ENCODE measurements around the gene TNFRSF1B. TPM values are rescaled to one million over a fixed set of nuclear protein-coding genes. Genes with fewer than 3 reads are reported as not detected.

Gene TNFRSF1B
- total RNA-seq, 3 donors from 2014 or later (not counting 1 experiment from before 2014, with no cell fraction given) = 152 to 173 (median 172) TPM

DNA sequence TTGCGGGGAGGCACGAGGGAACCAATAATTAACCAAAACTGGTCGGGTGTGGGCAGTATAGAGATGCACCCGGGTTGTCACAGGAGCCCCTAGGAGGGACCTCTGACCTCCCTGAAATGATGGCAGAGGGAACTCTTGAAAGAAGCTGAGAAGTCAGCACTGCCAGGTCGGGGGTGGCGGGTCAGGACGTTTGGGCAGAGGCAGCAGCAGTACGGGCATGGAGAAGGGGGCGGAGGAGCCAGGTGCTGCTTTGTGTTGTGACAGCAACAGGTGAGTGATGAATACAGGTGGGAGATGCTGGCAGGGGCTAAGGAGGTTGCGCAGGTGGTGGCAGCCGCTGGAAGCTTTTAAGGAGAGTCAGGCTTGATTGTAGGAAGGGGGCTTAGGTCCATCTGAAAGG, 11.7 kb downstream of the TNFRSF1B start:
- TF ChIP-seq, protein P1, sequence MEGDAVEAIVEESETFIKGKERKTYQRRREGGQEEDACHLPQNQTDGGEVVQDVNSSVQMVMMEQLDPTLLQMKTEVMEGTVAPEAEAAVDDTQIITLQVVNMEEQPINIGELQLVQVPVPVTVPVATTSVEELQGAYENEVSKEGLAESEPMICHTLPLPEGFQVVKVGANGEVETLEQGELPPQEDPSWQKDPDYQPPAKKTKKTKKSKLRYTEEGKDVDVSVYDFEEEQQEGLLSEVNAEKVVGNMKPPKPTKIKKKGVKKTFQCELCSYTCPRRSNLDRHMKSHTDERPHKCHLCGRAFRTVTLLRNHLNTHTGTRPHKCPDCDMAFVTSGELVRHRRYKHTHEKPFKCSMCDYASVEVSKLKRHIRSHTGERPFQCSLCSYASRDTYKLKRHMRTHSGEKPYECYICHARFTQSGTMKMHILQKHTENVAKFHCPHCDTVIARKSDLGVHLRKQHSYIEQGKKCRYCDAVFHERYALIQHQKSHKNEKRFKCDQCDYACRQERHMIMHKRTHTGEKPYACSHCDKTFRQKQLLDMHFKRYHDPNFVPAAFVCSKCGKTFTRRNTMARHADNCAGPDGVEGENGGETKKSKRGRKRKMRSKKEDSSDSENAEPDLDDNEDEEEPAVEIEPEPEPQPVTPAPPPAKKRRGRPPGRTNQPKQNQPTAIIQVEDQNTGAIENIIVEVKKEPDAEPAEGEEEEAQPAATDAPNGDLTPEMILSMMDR (IDR thresholded peaks at IDR 0.05) = no peak
- Histone ChIP-seq H3K27me3 (ENCODE audit: control insufficient read depth, insufficient read depth, low read length) (no peaks in the 10 kb centered on the region), H3K9me3 (ENCODE audit: control insufficient read depth, insufficient read depth, low read length) (no peaks in the 10 kb centered on the region), H3K36me3 (ENCODE audit: control insufficient read depth, insufficient read depth, low read length) (peaks cover 26% of the 10 kb centered on the region), H3K4me3 (ENCODE audit: low read length) (no peak overlapping the region), H3K4me1 (ENCODE audit: control insufficient read depth, insufficient read depth, low read length) (peaks cover 97% of the 10 kb centered on the region), H3K27ac (ENCODE audit: low read length) (peak overlapping the region; percentile 94)
- Mint-ChIP-seq H3K27ac (peak overlapping the region; percentile 99), H3K27me3 (ENCODE audit: low read depth in 2 of 2) (no peaks in the 10 kb centered on the region), H3K4me3 (peak overlapping the region; percentile 87), H3K9me3 (no peaks in the 10 kb centered on the region), H3K36me3 (no peaks in the 10 kb centered on the region), H3K4me1 (peaks cover 76 to 97% of the 10 kb centered on the region in 2 donors)
- DNase-seq = no peak
- 65% methylated on average over 11 of the region's 11 CpGs for whole genome bisulfite sequencing (ENCODE audit: insufficient coverage)
- intact Hi-C loops (cut with micrococcal nuclease) = loop anchor here (1.0 to 10.0 kb wide), 4 partner anchors 22 to 256 kb away; no protein-coding TSS in a partner anchor
- peak in 1 of 3 donors; percentile 0 for ATAC-seq

DNA sequence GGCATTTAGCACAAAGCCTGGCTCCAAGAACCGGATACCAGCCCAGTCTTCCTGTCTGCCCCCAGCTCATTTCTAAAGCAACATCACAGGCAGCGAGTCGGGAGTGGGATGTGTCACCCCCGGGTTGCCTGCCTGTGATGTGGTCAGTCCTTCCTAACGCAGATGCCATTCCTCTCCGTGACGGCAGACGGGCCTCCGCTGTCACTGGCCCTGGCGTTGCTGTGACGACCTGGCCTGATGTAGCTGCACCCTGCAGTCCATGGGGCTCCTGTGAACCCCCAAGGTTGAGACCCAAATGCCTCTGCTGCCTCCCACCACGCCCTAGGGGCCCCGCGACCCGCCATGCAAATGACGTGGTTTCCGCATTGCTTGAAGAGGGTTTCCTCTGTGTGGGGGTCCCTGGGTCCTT, 12.3 kb downstream of the TNFRSF1B start:
- H3K36me3 ChIP-seq (ENCODE audit: control insufficient read depth, insufficient read depth, low read length) = peaks cover 26% of the 10 kb centered on the region
- peak; percentile 49 to 55 (median 51) for ATAC-seq
- peak overlapping the region; percentile 87 for H3K4me3 Mint-ChIP-seq
- H3K27me3 ChIP-seq (ENCODE audit: control insufficient read depth, insufficient read depth, low read length) = no peaks in the 10 kb centered on the region
- TF ChIP-seq, protein P1 (IDR thresholded peaks at IDR 0.05) = no peak
- H3K27ac ChIP-seq (ENCODE audit: low read length) = peak overlapping the region; percentile 94
- H3K4me1 Mint-ChIP-seq = peaks cover 76 to 97% of the 10 kb centered on the region in 2 donors
- no peak overlapping the region for H3K4me3 ChIP-seq (ENCODE audit: low read length)
- 12% methylated on average over 17 of the region's 17 CpGs for WGBS (ENCODE audit: insufficient coverage)
- H3K9me3 ChIP-seq (ENCODE audit: control insufficient read depth, insufficient read depth, low read length) = no peaks in the 10 kb centered on the region
- H3K4me1 ChIP-seq (ENCODE audit: control insufficient read depth, insufficient read depth, low read length) = peaks cover 96% of the 10 kb centered on the region
- H3K36me3 Mint-ChIP-seq = no peaks in the 10 kb centered on the region
- peak overlapping the region; percentile 99 for H3K27ac Mint-ChIP-seq
- no peaks in the 10 kb centered on the region for H3K9me3 Mint-ChIP-seq
- peak; percentile 71 to 92 for DNase-seq
- intact Hi-C loops (cut with micrococcal nuclease) = loop anchor here (2.0 to 10.0 kb wide), 3 partner anchors 22 to 256 kb away; no protein-coding TSS in a partner anchor
- no peaks in the 10 kb centered on the region for H3K27me3 Mint-ChIP-seq (ENCODE audit: low read depth in 2 of 2)

DNA sequence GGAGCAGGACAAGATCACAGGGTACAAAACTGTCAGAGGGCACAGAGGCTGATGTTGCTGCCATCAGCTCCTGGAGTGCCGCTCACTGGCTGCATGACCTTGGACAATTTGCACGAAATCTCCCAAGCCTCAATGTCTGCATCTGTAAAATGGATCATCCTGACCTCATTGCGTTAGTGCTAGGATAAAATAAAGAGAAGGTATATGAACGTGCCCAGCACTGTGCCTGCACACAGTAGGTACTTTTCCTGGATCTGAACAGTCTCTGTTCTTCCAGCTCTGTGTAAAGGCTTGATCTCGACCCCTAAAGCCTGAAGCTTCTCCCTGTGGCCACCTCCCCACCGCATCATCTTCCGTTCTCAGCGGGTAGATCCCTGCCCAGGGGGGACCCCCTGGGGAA, 12.9 kb downstream of the TNFRSF1B start:
- peak overlapping the region; percentile 99 for H3K27ac Mint-ChIP-seq
- H3K4me1 Mint-ChIP-seq = peaks cover 73 to 98% of the 10 kb centered on the region in 2 donors
- DNase-seq (no peak), ATAC-seq (no peak)
- peak overlapping the region; percentile 94 for H3K27ac ChIP-seq (ENCODE audit: low read length)
- peaks cover 96% of the 10 kb centered on the region for H3K4me1 ChIP-seq (ENCODE audit: control insufficient read depth, insufficient read depth, low read length)
- H3K27me3 ChIP-seq (ENCODE audit: control insufficient read depth, insufficient read depth, low read length) = no peaks in the 10 kb centered on the region
- no peaks in the 10 kb centered on the region for H3K9me3 ChIP-seq (ENCODE audit: control insufficient read depth, insufficient read depth, low read length)
- no peak overlapping the region for H3K4me3 ChIP-seq (ENCODE audit: low read length)
- H3K9me3 Mint-ChIP-seq = no peaks in the 10 kb centered on the region
- peak overlapping the region; percentile 28 for H3K4me3 Mint-ChIP-seq
- peaks cover 26% of the 10 kb centered on the region for H3K36me3 ChIP-seq (ENCODE audit: control insufficient read depth, insufficient read depth, low read length)
- no peaks in the 10 kb centered on the region for H3K36me3 Mint-ChIP-seq
- WGBS (ENCODE audit: insufficient coverage) = 94% methylated on average over 8 of the region's 8 CpGs
- H3K27me3 Mint-ChIP-seq (ENCODE audit: low read depth in 2 of 2) = no peaks in the 10 kb centered on the region
- intact Hi-C loops (cut with micrococcal nuclease) = loop anchor here (2.0 to 10.0 kb wide), 3 partner anchors 23 to 255 kb away; no protein-coding TSS in a partner anchor
- TF ChIP-seq, protein P1 (IDR thresholded peaks at IDR 0.05) = no peak

DNA sequence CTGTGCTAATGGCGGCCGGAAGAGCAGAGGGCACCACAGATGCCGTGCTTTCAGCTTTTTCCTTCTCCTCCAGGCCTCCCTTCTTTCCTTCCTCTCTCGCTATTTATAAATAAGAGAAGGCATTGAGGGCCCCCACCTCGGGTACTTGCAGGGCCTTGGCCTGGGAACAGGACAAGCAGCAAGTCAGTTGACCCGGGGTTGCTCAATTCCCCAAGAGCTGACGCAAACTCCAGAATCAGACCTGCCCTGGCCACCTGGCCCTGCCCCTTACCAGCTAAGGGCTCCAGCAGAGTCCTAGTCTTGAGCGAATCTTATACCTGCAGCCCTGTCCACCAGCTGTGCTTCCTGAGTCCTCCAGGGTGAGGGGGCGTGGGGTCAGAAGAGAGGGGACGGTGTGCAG, 13.5 kb downstream of the TNFRSF1B start:
- peaks cover 96% of the 10 kb centered on the region for H3K4me1 ChIP-seq (ENCODE audit: control insufficient read depth, insufficient read depth, low read length)
- peak overlapping the region; percentile 37 for H3K27ac ChIP-seq (ENCODE audit: low read length)
- WGBS (ENCODE audit: insufficient coverage) = 87% methylated on average over 10 of the region's 10 CpGs
- peak overlapping the region; percentile 28 for H3K4me3 Mint-ChIP-seq
- no peaks in the 10 kb centered on the region for H3K9me3 Mint-ChIP-seq
- intact Hi-C loops (cut with micrococcal nuclease) = no loop called here
- TF ChIP-seq, protein P1 (IDR thresholded peaks at IDR 0.05) = no peak
- ATAC-seq (no peak), DNase-seq (no peak)
- H3K4me1 Mint-ChIP-seq = peaks cover 78 to 98% of the 10 kb centered on the region in 2 donors
- H3K36me3 ChIP-seq (ENCODE audit: control insufficient read depth, insufficient read depth, low read length) = peaks cover 26% of the 10 kb centered on the region
- H3K4me3 ChIP-seq (ENCODE audit: low read length) = no peak overlapping the region
- peak overlapping the region; percentile 99 for H3K27ac Mint-ChIP-seq
- H3K27me3 Mint-ChIP-seq (ENCODE audit: low read depth in 2 of 2) = no peaks in the 10 kb centered on the region
- H3K9me3 ChIP-seq (ENCODE audit: control insufficient read depth, insufficient read depth, low read length) = no peaks in the 10 kb centered on the region
- no peaks in the 10 kb centered on the region for H3K27me3 ChIP-seq (ENCODE audit: control insufficient read depth, insufficient read depth, low read length)
- H3K36me3 Mint-ChIP-seq = no peaks in the 10 kb centered on the region
